CD4-positive, alpha-beta T cell (primary cell): Measurements from ENCODE around the gene MDM2. TPM values are rescaled to one million over a fixed set of nuclear protein-coding genes. Genes with fewer than 3 reads are reported as not detected.

Experiments
- ATAC-seq: fragments of 200-7000 bp; cut with Tn5 transposase; one replicate; pipeline ENCODE4 v1.10.0; 2022; ENCODE audit warnings: mild to moderate bottlenecking; ENCODE audit not compliant: poor library complexity
- CTCF ChIA-PET: fragments of 350-600 bp; sonication (Branson Sonifier 250); formaldehyde crosslinking; loops from one replicate; lab custom pipeline; 2021; ENCODE audit warnings: antibody characterized with exemption, inconsistent platforms; lab: Charles Lee
- POLR2A ChIA-PET: fragments of 350-600 bp; sonication (Branson Sonifier 250); formaldehyde crosslinking; loops from one replicate; lab custom pipeline; 2021; ENCODE audit warnings: antibody characterized with exemption, inconsistent platforms; lab: Charles Lee
- DNase-seq, 14 experiments: peaks; one replicate each; pipeline ENCODE4 v3.0.0-alpha.2; 2013 to 2020; ENCODE audit warnings: mixed read lengths in 2 of 14
- H3K27ac ChIP-seq, 2 donors: one replicate each; pipeline versions ENCODE4 v1.5.1 to v1.7.0; 2013; ENCODE audit warnings: low read length in 2 of 2, low read depth in 1 of 2, mild to moderate bottlenecking in 1 of 2
- H3K27me3 ChIP-seq, 2 experiments: 1 replicate in 1 of 2; 2 replicates in 1 of 2; pipeline versions ENCODE4 v1.6.1 to v1.7.0; 2013; ENCODE audit warnings: low read length in 2 of 2, control low read depth in 1 of 2, mild to moderate bottlenecking in 1 of 2, moderate library complexity in 1 of 2; ENCODE audit not compliant: insufficient read depth in 2 of 2, control insufficient read depth in 1 of 2
- H3K36me3 ChIP-seq: one replicate; pipeline ENCODE4 v1.6.1; 2013; ENCODE audit warnings: low read length, control low read depth; ENCODE audit not compliant: insufficient read depth
- H3K4me1 ChIP-seq: one replicate; pipeline ENCODE4 v1.6.1; 2013; ENCODE audit warnings: low read length, control low read depth; ENCODE audit not compliant: insufficient read depth
- H3K4me3 ChIP-seq: one replicate; pipeline ENCODE4 v1.5.1; 2013; ENCODE audit warnings: mild to moderate bottlenecking, low read length, moderate library complexity
- H3K9me3 ChIP-seq, 2 experiments: 1 replicate in 1 of 2; 2 replicates in 1 of 2; pipeline versions ENCODE4 v1.6.1 to v1.7.0; 2013; ENCODE audit warnings: low read length in 2 of 2, mild to moderate bottlenecking in 2 of 2, control low read depth in 1 of 2, moderate library complexity in 1 of 2; ENCODE audit not compliant: control insufficient read depth in 1 of 2, insufficient read depth in 1 of 2
- H3K27ac Mint-ChIP-seq: one replicate; pipeline ENCODE4 v1.8.0; 2020; ENCODE audit warnings: mixed read lengths
- H3K27me3 Mint-ChIP-seq: one replicate; pipeline ENCODE4 v1.8.0; 2021; ENCODE audit warnings: mixed read lengths
- H3K36me3 Mint-ChIP-seq: one replicate; pipeline ENCODE4 v1.8.0; 2021; ENCODE audit warnings: low read depth, mixed read lengths
- H3K4me1 Mint-ChIP-seq: one replicate; pipeline ENCODE4 v1.8.0; 2021; ENCODE audit warnings: low read depth, mixed read lengths
- H3K4me3 Mint-ChIP-seq: one replicate; pipeline ENCODE4 v1.8.0; 2020; ENCODE audit warnings: mild to moderate bottlenecking, mixed read lengths
- H3K9me3 Mint-ChIP-seq: one replicate; pipeline ENCODE4 v1.8.0; 2020; ENCODE audit warnings: mixed read lengths
- CTCF ChIP-seq: fragments of 200-600 bp; IDR thresholded peaks from one replicate; pipeline ENCODE4 v1.8.0; 2022; ENCODE audit warnings: antibody characterized with exemption, mild to moderate bottlenecking
- intact Hi-C, 2 experiments: fragments of 100-400 bp; cut with DNase I in 1 of 2; cut with micrococcal nuclease in 1 of 2; formaldehyde crosslinking; loops; one replicate each; pipeline versions ENCODE4 v1.15.1 to v1.9.0; 2023 to 2025; cut with DNase I, micrococcal nuclease
- total RNA-seq, 174 experiments: library from RNA in 2 of 174; stranded (reverse) in 2 of 174; gene quantifications; one replicate each; pipeline ENCODE4 v1.2.3 and lab custom pipeline; 2021 to 2026

The MDM2 gene
- total RNA-seq, 2 experiments from 2014 or later = 90.8 TPM

GRCh38 chr12:68791897-68792481 is 16.0 kb upstream of the MDM2 start:
- Histone ChIP-seq H3K4me1 (no peaks in the 10 kb centered on the region), H3K4me3 (no peak overlapping the region), H3K36me3 (no peaks in the 10 kb centered on the region), H3K27ac (no peak overlapping the region), H3K27me3 (no peaks in the 10 kb centered on the region), H3K9me3 (no peaks in the 10 kb centered on the region)
- intact Hi-C loops = no loop called here
- H3K4me1 Mint-ChIP-seq = no peaks in the 10 kb centered on the region
- H3K9me3 Mint-ChIP-seq = no peaks in the 10 kb centered on the region
- ChIA-PET CTCF (no interaction called here), POLR2A (no interaction called here)
- TF ChIP-seq CTCF = no peak
- H3K27me3 Mint-ChIP-seq = no peaks in the 10 kb centered on the region
- no peak overlapping the region for H3K27ac Mint-ChIP-seq
- H3K4me3 Mint-ChIP-seq = no peak overlapping the region
- ATAC-seq (no peak), DNase-seq (no peak)
- no peaks in the 10 kb centered on the region for H3K36me3 Mint-ChIP-seq

- peak in 5 of 14 experiments; percentile 3 to 73 (median 59) for DNase-seq
- Histone ChIP-seq H3K4me1 (no peaks in the 10 kb centered on the region), H3K27me3 (no peaks in the 10 kb centered on the region), H3K36me3 (no peaks in the 10 kb centered on the region), H3K9me3 (no peaks in the 10 kb centered on the region), H3K27ac (no peak overlapping the region), H3K4me3 (no peak overlapping the region)
- no peaks in the 10 kb centered on the region for H3K27me3 Mint-ChIP-seq
- no peaks in the 10 kb centered on the region for H3K9me3 Mint-ChIP-seq
- TF ChIP-seq CTCF = no peak
- no peak overlapping the region for H3K4me3 Mint-ChIP-seq
- intact Hi-C loops = no loop called here
- no peak overlapping the region for H3K27ac Mint-ChIP-seq
- peak; percentile 98 for ATAC-seq
- no peaks in the 10 kb centered on the region for H3K4me1 Mint-ChIP-seq
- ChIA-PET POLR2A (interaction anchor here (1.4 kb wide), 1 partner anchor 14 kb away, joined by 7 read pairs; no protein-coding TSS in a partner anchor), CTCF (no interaction called here)
- no peaks in the 10 kb centered on the region for H3K36me3 Mint-ChIP-seq
Measured at GRCh38 chr12:68792952-68793351, 15.0 kb upstream of the MDM2 start.

GRCh38 chr12:68793436-68793835 is 14.5 kb upstream of the MDM2 start:
- H3K36me3 ChIP-seq = no peaks in the 10 kb centered on the region
- no peak for DNase-seq
- intact Hi-C loops = no loop called here
- no peaks in the 10 kb centered on the region for H3K9me3 ChIP-seq
- ChIA-PET CTCF (no interaction called here), POLR2A (interaction anchor here (1.4 kb wide), 1 partner anchor 14 kb away, joined by 7 read pairs; no protein-coding TSS in a partner anchor)
- H3K4me1 Mint-ChIP-seq = no peaks in the 10 kb centered on the region
- no peaks in the 10 kb centered on the region for H3K27me3 Mint-ChIP-seq
- H3K27ac Mint-ChIP-seq = no peak overlapping the region
- H3K36me3 Mint-ChIP-seq = no peaks in the 10 kb centered on the region
- H3K4me1 ChIP-seq = no peaks in the 10 kb centered on the region
- no peak overlapping the region for H3K27ac ChIP-seq
- H3K4me3 Mint-ChIP-seq = no peak overlapping the region
- no peaks in the 10 kb centered on the region for H3K27me3 ChIP-seq
- no peaks in the 10 kb centered on the region for H3K9me3 Mint-ChIP-seq
- no peak for ATAC-seq
- no peak overlapping the region for H3K4me3 ChIP-seq
- no peak for TF ChIP-seq CTCF
